WERI-Rb-1 (cell line): ENCODE measurements around the gene THEM5.

Source experiments
- DNase-seq: peaks from one replicate; pipeline ENCODE4 v3.0.0-alpha.2; 2020
- H3K27ac ChIP-seq: fragments of 250-450 bp; sonication (Bioruptor Pico); 2 replicates; pipeline ENCODE4 v1.5.1; 2020; ENCODE audit warnings: mild to moderate bottlenecking, moderate library complexity
- H3K27me3 ChIP-seq: fragments of 250-450 bp; sonication (Bioruptor Pico); 2 replicates; pipeline ENCODE4 v1.5.1; 2021; ENCODE audit warnings: mild to moderate bottlenecking, low read depth, moderate library complexity; ENCODE audit not compliant: insufficient read depth, severe bottlenecking
- H3K36me3 ChIP-seq: fragments of 250-450 bp; sonication (Bioruptor Pico); 2 replicates; pipeline ENCODE4 v1.5.1; 2020; ENCODE audit warnings: mild to moderate bottlenecking, moderate library complexity
- H3K4me3 ChIP-seq: 2 replicates; pipeline ENCODE4 v1.5.1; 2011; ENCODE audit warnings: low read depth, mild to moderate bottlenecking, control low read depth, low read length
- H3K9me3 ChIP-seq: fragments of 250-450 bp; sonication (Bioruptor Pico); 2 replicates; pipeline ENCODE4 v1.5.1; 2021; ENCODE audit warnings: mild to moderate bottlenecking, moderate library complexity; ENCODE audit not compliant: severe bottlenecking
- CTCF ChIP-seq: IDR thresholded peaks from 2 replicates; pipeline ENCODE4 v1.5.1; 2011; ENCODE audit warnings: low read depth, mild to moderate bottlenecking, control low read depth, inconsistent platforms, low read length

THEM5 gene

GRCh38 chr1:151801846-151802245, 51.7 kb downstream of the THEM5 start:
- Histone ChIP-seq H3K9me3 (no peaks in the 10 kb centered on the region), H3K36me3 (no peaks in the 10 kb centered on the region), H3K27me3 (no peaks in the 10 kb centered on the region), H3K27ac (no peak overlapping the region), H3K4me3 (no peak overlapping the region)
- peak; percentile 14 for DNase-seq
- no peak for TF ChIP-seq CTCF

- no peak for DNase-seq
- H3K27ac ChIP-seq, result no peak overlapping the region
- H3K27me3 ChIP-seq, result no peaks in the 10 kb centered on the region
- no peak for TF ChIP-seq CTCF
- H3K9me3 ChIP-seq, result no peaks in the 10 kb centered on the region
- no peak overlapping the region for H3K4me3 ChIP-seq
- H3K36me3 ChIP-seq, result no peaks in the 10 kb centered on the region
Measured at GRCh38 chr1:151801310-151801820, 52.1 kb downstream of the THEM5 start.

GRCh38 chr1:151800830-151801229, 52.7 kb downstream of the THEM5 start:
- Histone ChIP-seq H3K27me3 (no peaks in the 10 kb centered on the region), H3K4me3 (no peak overlapping the region), H3K36me3 (no peaks in the 10 kb centered on the region), H3K27ac (no peak overlapping the region), H3K9me3 (no peaks in the 10 kb centered on the region)
- no peak for TF ChIP-seq CTCF
- no peak for DNase-seq

GRCh38 chr1:151799179-151800022, 54.1 kb downstream of the THEM5 start:
- no peaks in the 10 kb centered on the region; the same call in 1 of the 2 replicates for H3K36me3 ChIP-seq
- DNase-seq, result no peak
- TF ChIP-seq CTCF, result no peak
- H3K27me3 ChIP-seq, result no peaks in the 10 kb centered on the region
- no peak overlapping the region for H3K4me3 ChIP-seq
- no peaks in the 10 kb centered on the region for H3K9me3 ChIP-seq
- H3K27ac ChIP-seq, result no peak overlapping the region

GRCh38 chr1:151798571-151798970, 54.9 kb downstream of the THEM5 start:
- TF ChIP-seq CTCF, result no peak
- Histone ChIP-seq H3K27ac (no peak overlapping the region), H3K4me3 (no peak overlapping the region), H3K36me3 (peaks cover 4% of the 10 kb centered on the region), H3K9me3 (no peaks in the 10 kb centered on the region), H3K27me3 (no peaks in the 10 kb centered on the region)
- DNase-seq, result no peak
